OCI-LY7 (cell line): Measurements from ENCODE around the gene NAV2. TPM values are rescaled to one million over a fixed set of nuclear protein-coding genes. Genes with fewer than 3 reads are reported as not detected.
"Not testable (repeated sequence)": the region's sequence is repeated elsewhere in the genome, so short reads cannot be mapped to it uniquely, and the experiment has no call there.

ENCODE experiments used
- BruUV-seq: library from RNA; stranded (reverse); fragments of 400-500 nt; replicated peaks from 2 replicates; lab custom pipeline; 2021; lab: Mats Ljungman, UMichigan
- CTCF ChIA-PET: fragments of 300-600 bp; sonication (Branson Sonifier 250); formaldehyde crosslinking; loops from one replicate; lab custom pipeline; 2022; ENCODE audit warnings: antibody characterized with exemption; ENCODE audit not compliant: unreplicated experiment; lab: Charles Lee
- POLR2A ChIA-PET: fragments of 300-600 bp; sonication (Branson Sonifier 250); formaldehyde crosslinking; loops from one replicate; lab custom pipeline; 2022; ENCODE audit warnings: antibody characterized with exemption; lab: Charles Lee
- DNase-seq: peaks from one replicate; pipeline ENCODE4 v3.0.0-alpha.2; 2015; ENCODE audit warnings: low spot score
- H2AFZ ChIP-seq: fragments of 200-600 bp; sonication (generic), shearing (Covaris generic); 2 replicates; pipeline ENCODE4 v1.6.1; 2014; ENCODE audit warnings: mild to moderate bottlenecking, antibody characterized with exemption, low read length, moderate library complexity
- H3K27ac ChIP-seq: fragments of 200-600 bp; sonication (generic); 2 replicates; pipeline ENCODE4 v1.5.1; 2014; ENCODE audit warnings: mixed run types, low read depth, mild to moderate bottlenecking, moderate library complexity, low read length, inconsistent platforms; ENCODE audit not compliant: poor library complexity, severe bottlenecking
- H3K36me3 ChIP-seq: fragments of 200-600 bp; sonication (generic); 2 replicates; pipeline ENCODE4 v1.6.1; 2014; ENCODE audit warnings: mild to moderate bottlenecking, antibody characterized with exemption, low read length, moderate library complexity, mixed read lengths; ENCODE audit not compliant: insufficient read depth
- H3K4me1 ChIP-seq: fragments of 200-600 bp; sonication (generic); 2 replicates; pipeline ENCODE4 v1.5.1; 2014; ENCODE audit warnings: mild to moderate bottlenecking, low read length; ENCODE audit not compliant: insufficient read depth, poor library complexity, severe bottlenecking
- H3K4me2 ChIP-seq: fragments of 200-600 bp; sonication (generic); 2 replicates; pipeline ENCODE4 v1.6.1; 2014; ENCODE audit warnings: mild to moderate bottlenecking, low read length
- H3K4me3 ChIP-seq: fragments of 200-600 bp; sonication (generic); 2 replicates; pipeline ENCODE4 v1.5.1; 2014; ENCODE audit warnings: mild to moderate bottlenecking, low read depth, low read length; ENCODE audit not compliant: poor library complexity, severe bottlenecking
- H3K79me2 ChIP-seq: fragments of 200-600 bp; sonication (generic); 2 replicates; pipeline ENCODE4 v1.6.1; 2016; ENCODE audit warnings: low read depth, mild to moderate bottlenecking, low read length, moderate library complexity, mixed read lengths; ENCODE audit not compliant: insufficient read depth
- H3K9me2 ChIP-seq: fragments of 200-600 bp; sonication (generic); 2 replicates; pipeline ENCODE4 v1.6.1; 2016; ENCODE audit warnings: mild to moderate bottlenecking, low read length, mixed read lengths; ENCODE audit not compliant: insufficient read depth
- H3K9me3 ChIP-seq: fragments of 200-600 bp; sonication (generic); 2 replicates; pipeline ENCODE4 v1.6.1; 2014; ENCODE audit warnings: mild to moderate bottlenecking, mixed run types, low read length, mixed read lengths
- H4K20me1 ChIP-seq: fragments of 200-600 bp; sonication (generic); 2 replicates; pipeline ENCODE4 v1.6.1; 2014; ENCODE audit warnings: mild to moderate bottlenecking, antibody characterized with exemption, low read length, moderate library complexity, mixed read lengths; ENCODE audit not compliant: insufficient read depth
- CTCF ChIP-seq: fragments of 200-600 bp; sonication (generic); conservative IDR thresholded peaks from 2 replicates; pipeline ENCODE4 v1.5.1; 2014; ENCODE audit warnings: mild to moderate bottlenecking, antibody characterized with exemption, low read length, moderate library complexity, mixed read lengths
- EZH2phosphoT487 ChIP-seq: fragments of 200-600 bp; sonication (generic); IDR thresholded peaks from 2 replicates; pipeline ENCODE4 v1.6.1; 2018; ENCODE audit warnings: low read depth, borderline replicate concordance, mild to moderate bottlenecking, mixed run types, antibody characterized with exemption, low read length, moderate library complexity, mixed read lengths
- intact Hi-C: fragments of 100-400 bp; cut with micrococcal nuclease; formaldehyde crosslinking; loops from one replicate; pipeline ENCODE4 v1.10.0; 2022; ENCODE audit not compliant: unreplicated experiment
- total RNA-seq, 2 experiments: library from RNA; depleted of rRNA in 1 of 2; stranded (reverse); fragments of >200 nt in 1 of 2; shearing (Covaris generic) in 1 of 2; gene quantifications; 2 replicates each; pipeline ENCODE4 v1.2.3, GENCODE V29; 2014 to 2022

The NAV2 gene
- total RNA-seq, 2 experiments from 2014 or later: 0.06 to 0.68 TPM

GRCh38 chr11:19959210-19959609 lies 246.6 kb downstream of the NAV2 start:
- CTCF ChIA-PET: no interaction called here

DNA sequence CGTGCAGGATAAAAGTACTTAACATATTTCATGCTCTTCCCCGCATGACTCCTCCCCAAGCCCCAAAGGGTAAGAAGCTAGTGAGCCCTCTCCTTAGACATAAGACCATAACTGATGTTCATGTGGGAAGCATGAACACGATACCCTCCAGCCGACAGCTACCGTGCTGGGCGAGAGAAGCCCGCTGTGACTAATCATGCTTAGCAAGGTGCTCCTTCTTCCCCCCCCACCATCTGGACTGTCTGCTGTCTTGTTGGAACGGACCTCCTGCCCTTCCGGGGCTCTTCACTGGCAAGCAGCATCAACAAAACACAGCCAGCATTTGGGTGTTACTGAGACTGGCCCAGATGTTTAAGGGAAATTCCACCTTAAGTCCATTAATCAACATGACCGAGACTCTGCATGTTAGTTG lies 247.0 kb downstream of the NAV2 start:
- H3K27ac ChIP-seq: no peak overlapping the region
- no peak overlapping the region for H3K4me3 ChIP-seq
- H3K9me3 ChIP-seq: no peaks in the 10 kb centered on the region
- no peaks in the 10 kb centered on the region for H3K36me3 ChIP-seq
- no peak for TF ChIP-seq EZH2phosphoT487
- TF ChIP-seq CTCF: no peak
- no peaks in the 10 kb centered on the region for H3K4me1 ChIP-seq
- intact Hi-C loops: no loop called here
- ChIA-PET POLR2A (no interaction called here), CTCF (no interaction called here)
- H3K4me2 ChIP-seq: no peak overlapping the region
- H3K9me2 ChIP-seq: no peaks in the 10 kb centered on the region
- BruUV-seq: no TSS peak
- no peak overlapping the region for H2AFZ ChIP-seq
- no peaks in the 10 kb centered on the region for H4K20me1 ChIP-seq
- no peaks in the 10 kb centered on the region for H3K79me2 ChIP-seq
- DNase-seq: no peak

More at GRCh38 chr11:19959210-19959609, 246.6 kb downstream of the NAV2 start:
- TF ChIP-seq EZH2phosphoT487 (no peak), CTCF (no peak)
- DNase-seq: no peak
- Histone ChIP-seq H4K20me1 (no peaks in the 10 kb centered on the region), H3K9me3 (no peaks in the 10 kb centered on the region), H3K4me2 (no peak overlapping the region), H3K9me2 (no peaks in the 10 kb centered on the region), H3K4me3 (no peak overlapping the region), H3K79me2 (no peaks in the 10 kb centered on the region), H2AFZ (no peak overlapping the region), H3K27ac (no peak overlapping the region), H3K4me1 (no peaks in the 10 kb centered on the region), H3K36me3 (no peaks in the 10 kb centered on the region)
- intact Hi-C loops: no loop called here
- BruUV-seq: no TSS peak
- POLR2A ChIA-PET: no interaction called here

DNA sequence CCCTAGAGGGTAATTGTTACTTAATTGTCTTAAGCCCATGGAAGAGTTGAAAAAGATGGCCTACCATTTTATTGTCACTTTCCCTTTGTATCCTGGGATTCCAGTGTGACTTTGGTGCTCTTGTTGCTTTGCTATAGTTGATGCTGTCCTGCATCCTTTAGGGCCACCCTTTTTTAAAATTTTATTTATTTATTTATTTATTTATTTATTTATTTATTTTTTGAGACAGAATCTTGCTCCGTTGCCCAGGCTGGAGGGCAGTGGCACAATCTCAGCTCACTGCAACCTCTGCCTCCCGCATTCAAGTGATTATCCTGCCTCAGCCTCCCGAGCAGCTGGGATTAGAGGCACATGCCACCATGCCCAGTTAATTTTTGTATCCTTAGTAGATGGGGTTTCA lies 247.8 kb downstream of the NAV2 start:
- CTCF ChIA-PET, H3K79me2 ChIP-seq, H3K9me2 ChIP-seq, DNase-seq, H4K20me1 ChIP-seq, H2AFZ ChIP-seq, H3K4me2 ChIP-seq, H3K4me3 ChIP-seq, H3K27ac ChIP-seq, H3K36me3 ChIP-seq, H3K9me3 ChIP-seq, BruUV-seq, POLR2A ChIA-PET, intact Hi-C loops, H3K4me1 ChIP-seq: not testable (repeated sequence)
